Measurements from ENCODE around the gene SLC1A7.

The SLC1A7 gene

DNA sequence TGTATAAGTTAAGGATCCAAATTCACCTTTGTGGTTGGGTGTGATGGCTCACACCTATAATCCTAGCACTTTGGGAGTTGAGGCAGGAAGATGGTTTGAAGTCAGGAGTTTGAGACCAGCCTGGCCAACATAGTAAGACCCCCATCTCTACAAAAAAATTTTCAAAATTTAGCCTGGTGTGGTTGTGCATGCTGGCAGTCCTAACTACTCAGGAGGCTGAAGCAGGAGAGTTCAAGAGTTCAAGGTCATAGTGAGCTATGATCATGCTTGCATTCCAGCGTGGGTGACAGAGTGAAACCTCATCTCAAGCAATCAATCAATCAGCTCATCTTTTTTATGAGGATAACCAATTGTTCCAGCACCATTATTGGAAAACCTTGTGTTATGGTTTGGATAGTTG is 16.5 kb upstream of the SLC1A7 start:
- no peak for DNase-seq

- DNase-seq = no peak
These were observed 14.3 kb upstream of the SLC1A7 start for GRCh38 chr1:53156783-53157182.

DNA sequence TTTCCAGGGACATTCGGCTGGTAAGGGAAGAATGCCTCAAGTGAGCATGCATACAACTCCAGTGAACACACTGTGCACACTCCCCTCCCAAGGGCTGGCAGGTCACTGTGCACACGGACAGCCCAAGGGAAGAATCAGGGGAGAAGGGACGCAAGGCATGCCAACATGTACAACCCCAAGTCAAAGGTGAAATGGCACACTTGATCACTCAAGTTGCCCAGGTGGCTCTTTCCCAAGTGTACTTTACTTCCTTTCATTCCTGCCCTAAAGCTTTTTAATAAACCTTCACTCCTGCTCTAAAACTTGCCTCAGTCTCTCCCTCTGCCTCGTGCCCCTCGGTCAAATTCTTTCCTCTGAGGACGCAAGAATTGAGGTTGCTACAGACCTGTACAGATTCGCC is 13.5 kb upstream of the SLC1A7 start:
- DNase-seq = no peak

DNA sequence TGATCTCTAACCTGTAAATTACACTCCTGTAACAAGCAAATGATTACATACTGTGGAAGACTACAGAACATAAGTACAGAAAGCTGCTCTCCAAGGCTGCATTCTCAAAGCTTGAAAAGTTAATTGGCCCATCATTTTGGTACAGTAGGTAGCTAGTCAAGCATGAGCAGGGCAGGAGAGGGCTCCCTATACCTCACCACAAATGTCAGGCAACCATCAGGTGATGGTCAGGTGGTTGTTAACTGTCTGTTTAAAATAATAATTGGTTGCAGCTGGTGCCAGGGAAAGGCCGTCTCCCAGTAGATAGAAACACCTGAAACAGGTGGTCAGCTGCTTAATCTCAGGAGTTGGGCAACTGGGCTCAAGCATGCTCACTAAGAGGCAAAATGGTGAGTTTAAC is 13.1 kb upstream of the SLC1A7 start:
- DNase-seq = no peak

DNA sequence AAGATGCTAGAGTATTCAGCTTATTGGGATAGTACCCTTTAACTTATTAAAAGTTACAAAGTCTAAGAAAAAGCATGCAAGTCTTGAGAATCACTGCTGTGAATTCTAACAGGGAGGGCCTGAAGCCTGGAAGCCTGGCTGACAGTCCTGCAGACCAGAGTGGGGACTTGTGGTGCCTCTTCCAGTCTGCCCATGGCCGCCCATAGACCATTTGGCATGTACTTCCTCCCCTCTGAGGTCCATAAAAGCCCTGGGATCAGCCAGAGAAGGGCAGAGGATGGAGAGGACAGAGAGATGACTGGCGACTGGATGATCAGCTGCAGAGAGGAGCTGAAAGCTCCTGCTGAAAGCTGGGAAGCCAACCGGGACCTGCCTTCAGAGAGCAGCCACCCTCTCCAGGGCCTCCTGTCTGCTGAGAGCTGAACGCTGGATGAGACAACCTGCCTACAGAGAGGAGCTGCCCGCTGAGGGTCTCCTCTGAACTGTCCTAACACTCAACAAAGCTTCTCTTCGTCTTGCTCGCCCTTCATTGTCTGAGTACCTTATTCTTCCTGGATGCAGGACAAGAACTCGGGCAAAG is 12.5 kb upstream of the SLC1A7 start:
- DNase-seq = no peak

GRCh38 chr1:53153752-53154151 is 11.3 kb upstream of the SLC1A7 start:
- no peak for DNase-seq

DNA sequence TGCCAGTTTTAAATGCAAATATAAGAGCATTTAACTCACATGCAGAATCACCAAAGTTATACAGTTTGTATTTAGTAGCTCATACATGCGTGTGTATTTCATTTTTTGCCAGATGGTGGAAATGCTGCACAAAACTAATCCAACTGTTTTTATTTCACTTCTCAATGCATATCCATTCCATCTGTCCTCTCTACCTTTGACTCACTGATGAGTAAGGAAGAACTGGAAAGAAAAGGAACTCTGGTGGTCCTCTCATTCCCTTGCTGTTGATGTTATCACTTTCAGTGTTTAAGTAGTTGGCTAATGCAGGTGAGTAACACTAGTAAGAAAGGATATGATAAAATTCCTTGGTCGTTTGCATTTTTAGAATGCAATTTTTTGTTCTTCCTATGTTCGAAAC is 5.7 kb upstream of the SLC1A7 start:
- no peak for DNase-seq

DNA sequence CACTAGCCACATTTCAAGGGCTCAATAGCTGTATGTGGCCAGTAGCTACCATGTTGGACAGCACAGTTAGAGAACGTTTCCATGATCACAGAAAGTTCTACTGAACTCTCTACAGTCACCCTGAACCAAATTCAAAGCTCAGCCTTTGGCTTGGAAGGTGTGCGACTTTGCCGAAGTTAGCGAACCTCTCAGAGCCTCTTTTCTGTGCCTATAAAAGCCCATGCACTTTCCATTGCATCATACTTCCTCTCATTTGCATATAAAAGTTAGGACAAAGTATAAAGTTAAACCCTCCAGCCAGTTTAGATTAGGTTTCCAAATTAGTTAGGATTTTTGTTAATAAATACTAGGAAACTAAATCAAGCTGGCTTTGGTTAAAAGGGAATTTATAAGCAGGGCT is 4.7 kb upstream of the SLC1A7 start:
- no peak for DNase-seq

DNA sequence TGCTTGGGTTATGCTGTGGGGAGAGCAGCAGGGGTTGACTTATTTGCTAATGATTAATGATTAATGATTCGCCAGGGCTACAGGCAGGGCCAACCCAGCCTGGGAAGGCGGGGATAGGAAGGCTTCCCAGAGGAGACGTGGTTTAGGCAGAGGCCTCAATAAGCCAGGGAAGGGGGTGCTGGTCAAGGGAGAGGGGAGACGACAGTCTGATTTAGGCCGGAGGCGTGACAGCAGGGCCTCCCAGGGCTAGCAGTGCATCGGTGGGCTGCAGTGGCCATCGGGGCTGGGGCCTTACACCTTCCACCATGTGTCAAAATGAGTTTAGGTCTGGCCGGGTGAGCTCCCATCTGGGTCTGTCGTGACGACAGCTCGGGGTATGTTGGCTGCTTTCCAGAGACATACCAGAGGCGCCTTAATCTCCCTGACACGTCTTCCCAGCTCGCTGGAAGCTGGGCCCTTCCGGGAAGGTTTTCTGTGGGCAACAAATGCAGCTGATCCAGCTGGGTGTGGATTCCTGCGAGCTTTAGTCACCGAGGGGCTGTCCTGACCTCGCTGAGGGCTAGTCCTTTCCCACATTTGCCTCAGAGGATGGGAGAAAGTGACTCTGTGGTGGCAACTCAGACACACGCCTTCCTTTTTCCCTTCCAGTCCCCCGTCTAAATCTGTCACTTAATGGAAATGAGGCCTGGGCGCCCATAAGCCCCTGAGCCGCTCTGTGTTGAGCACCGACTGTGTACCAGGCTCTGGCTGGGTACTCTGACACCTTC is 3.7 kb upstream of the SLC1A7 start:
- DNase-seq = peak; percentile 82

GRCh38 chr1:53145619-53145941 is 3.1 kb upstream of the SLC1A7 start:
- no peak for DNase-seq

DNA sequence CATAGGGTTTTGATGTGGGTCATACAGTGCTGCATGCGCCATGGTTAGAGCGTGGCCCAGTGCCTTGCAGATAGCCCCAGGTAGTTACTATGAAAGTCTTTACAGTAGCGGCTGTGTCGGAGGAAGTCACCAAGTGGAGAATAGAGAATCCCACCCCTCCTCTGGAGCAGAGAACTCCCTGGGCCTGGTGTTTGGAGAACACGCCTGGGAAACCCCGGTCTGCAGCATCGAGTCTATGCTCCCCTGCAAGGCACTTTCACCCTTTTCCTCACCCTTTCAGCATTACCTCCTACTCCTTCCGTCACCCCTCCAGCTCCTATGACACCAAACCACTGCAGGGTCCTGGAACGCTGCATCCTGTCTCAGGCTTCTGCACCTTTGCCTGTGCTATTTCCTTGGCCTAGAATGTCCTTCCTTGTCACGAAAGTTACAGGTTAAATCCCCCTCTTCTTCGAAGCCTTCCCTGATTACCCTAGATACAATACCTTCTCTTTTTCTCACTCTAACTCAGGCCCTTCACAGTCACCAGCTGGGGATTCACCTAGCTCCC is 2.7 kb upstream of the SLC1A7 start:
- DNase-seq = no peak

- no peak for DNase-seq
These were observed 1.8 kb upstream of the SLC1A7 start for GRCh38 chr1:53144201-53144600.

DNA sequence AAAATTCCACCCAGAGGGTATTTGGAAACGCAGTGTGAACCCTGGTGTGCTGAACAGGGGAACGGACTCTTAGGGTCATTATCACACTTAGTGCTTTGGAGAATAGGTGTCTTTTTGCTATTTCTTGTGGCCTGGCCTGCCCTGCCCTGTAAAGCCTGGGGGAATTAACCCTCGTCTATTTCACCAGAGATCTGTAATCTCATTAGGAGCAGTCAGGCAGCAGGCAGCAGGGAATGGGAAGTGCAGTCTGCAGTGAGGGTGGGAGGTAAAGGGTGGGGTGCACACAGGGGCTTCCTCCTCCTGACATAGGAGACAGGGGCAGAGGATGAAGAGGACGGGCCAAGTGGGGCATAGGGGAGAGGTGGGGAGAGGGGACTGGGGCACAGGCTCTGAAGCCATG is 1.1 kb upstream of the SLC1A7 start:
- DNase-seq = no peak

- no peak for DNase-seq
These were observed 867 bp downstream of the SLC1A7 start for GRCh38 chr1:53141487-53142055.

- DNase-seq = no peak
These were observed 2.0 kb downstream of the SLC1A7 start for GRCh38 chr1:53140451-53140850.

DNA sequence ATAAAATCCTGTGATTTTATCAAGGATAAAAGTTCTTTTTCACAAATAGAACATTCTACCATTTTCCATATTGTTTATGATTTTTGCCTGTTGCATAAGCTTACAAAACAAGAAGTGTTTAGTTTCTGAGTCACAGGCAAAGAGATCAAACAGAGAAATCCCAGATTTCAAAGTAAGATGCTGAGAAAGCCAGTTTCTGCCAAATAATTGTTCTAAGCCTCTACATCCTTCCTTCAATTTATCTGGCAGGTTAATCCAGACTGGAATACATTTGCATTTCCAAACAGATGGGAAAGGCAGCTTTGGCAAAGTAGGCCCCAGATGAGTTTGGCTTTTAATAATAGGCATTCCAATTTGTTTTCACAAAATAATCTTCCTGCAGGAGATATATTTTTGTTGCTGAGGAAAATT is 2.5 kb downstream of the SLC1A7 start:
- no peak for DNase-seq

DNA sequence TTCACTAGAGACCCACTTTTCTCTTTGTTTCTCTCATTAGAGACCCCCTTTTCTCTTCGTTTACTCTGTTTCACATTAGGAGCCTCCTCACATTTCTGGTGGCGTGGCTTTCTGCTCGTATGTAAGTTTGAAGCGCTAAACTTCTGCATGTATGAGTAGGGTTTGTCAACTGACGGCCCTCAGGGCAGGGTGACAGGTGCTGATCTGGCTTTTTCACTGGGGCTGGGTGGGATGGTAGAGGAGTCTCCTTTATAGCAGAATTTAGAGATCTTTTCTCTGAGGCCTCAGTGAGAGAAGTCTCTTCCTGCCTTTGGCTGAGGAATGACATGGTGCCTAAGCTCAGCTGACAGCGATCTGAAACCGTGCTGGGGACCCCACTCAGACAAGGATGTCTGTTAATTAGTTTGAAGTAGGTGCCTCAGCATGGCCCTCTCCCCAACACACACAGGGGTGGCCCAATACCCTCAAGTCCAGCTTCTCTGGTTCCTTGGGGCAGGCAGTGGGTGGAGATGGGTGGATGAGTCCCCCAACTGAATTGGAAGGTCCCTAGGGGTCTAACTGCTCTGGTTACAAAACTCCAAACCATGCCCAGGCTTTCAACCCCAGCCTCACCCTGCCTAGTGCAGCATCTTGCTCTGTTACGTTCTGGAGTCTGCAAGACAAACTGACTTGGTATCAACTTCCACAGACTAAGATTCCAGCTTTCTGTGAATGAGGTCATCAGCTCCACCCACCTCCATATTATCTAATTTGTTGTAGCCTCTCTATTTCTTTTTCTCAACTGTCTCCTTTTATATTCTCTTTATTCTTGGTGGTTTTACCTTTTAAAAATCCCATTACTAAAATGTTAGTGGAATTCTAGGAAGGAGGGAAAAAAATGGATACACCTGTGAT is 3.2 kb downstream of the SLC1A7 start:
- DNase-seq = no peak

GRCh38 chr1:53137729-53138128 is 4.7 kb downstream of the SLC1A7 start:
- no peak for DNase-seq

GRCh38 chr1:53135735-53136114 is 6.7 kb downstream of the SLC1A7 start:
- DNase-seq = no peak

DNA sequence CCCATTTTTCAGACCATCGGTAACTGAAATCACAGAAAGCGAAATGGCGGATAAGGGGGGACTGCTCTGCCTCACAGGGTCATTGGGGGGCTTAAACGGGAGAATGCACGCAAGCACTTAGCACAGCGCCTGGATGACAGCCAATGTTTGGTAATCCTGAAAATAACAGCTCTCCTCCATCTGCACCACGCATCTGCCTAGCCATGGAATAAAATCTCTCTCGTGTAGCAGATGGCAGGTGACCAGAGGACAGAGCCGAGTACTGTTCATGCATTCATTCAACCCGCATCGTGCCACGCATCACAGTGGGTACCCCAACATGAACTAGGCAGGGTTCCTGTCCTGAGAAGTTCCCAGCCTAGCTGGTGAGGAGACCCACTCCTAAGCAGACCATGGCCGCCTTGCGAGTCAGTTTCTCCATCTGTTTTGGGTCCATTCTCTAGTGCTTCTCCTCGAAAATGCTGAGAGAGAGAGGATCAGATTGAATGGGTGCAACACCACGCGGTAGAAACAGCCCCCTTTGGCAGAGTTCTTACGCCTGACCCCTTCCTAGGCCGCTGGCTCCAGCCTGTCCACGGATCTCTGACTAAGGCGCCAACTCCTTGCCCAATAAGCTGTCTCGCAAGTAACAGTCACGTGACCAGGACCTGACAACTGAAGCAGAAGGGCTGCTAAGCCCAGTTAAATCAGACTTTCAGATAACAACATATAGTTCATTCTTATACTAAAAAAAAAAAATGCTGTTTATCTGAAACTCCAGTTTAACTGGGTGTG is 7.3 kb downstream of the SLC1A7 start:
- no peak for DNase-seq

GRCh38 chr1:53134042-53134485 is 8.4 kb downstream of the SLC1A7 start:
- DNase-seq = no peak

- DNase-seq = no peak
These were observed 9.0 kb downstream of the SLC1A7 start for GRCh38 chr1:53133261-53134041.
